Activated gamma-delta T cell treated with Interleukin-2 at 50 U/mL for 16 hours (primary cell): Measurements from ENCODE around the gene TBL3.

Experiments
- DNase-seq: peaks from one replicate; pipeline ENCODE4 v3.0.0-alpha.2; 2020

TBL3 gene

DNA sequence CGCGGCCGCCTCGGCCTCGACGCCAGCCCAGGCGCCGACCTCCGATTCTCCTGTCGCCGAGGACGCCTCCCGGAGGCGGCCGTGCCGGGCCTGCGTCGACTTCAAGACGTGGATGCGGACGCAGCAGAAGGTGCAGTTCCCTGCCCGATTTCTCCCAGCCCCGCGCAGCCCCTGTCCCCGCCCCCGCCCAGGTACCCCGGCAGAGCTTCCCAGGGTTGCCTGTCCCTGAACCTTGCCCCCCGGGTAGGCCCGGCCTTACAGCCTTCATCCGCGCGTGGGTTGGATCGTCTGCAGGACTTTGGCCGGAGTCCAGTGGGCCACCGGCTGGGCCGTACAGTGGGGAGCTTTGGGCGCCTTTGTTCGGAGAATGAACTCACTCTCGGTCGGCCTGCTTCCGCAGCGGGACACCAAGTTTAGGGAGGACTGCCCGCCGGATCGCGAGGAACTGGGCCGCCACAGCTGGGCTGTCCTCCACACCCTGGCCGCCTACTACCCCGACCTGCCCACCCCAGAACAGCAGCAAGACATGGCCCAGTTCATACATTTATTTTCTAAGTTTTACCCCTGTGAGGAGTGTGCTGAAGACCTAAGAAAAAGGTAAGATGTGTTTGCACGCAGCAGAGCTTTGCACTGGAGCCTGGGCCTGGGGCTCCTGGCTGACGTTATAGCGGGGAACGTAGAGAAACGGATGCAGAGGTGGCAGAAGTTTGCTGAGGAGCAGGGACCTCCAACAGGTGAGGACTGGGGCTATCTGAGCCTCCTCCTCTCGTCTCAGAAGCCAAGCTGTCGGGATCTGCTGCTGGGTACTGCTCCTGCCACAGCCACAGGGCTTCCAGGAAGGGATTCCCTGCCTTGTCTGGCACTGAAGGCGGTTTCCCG lies 12.7 kb downstream of the TBL3 start:
- no peak for DNase-seq

DNA sequence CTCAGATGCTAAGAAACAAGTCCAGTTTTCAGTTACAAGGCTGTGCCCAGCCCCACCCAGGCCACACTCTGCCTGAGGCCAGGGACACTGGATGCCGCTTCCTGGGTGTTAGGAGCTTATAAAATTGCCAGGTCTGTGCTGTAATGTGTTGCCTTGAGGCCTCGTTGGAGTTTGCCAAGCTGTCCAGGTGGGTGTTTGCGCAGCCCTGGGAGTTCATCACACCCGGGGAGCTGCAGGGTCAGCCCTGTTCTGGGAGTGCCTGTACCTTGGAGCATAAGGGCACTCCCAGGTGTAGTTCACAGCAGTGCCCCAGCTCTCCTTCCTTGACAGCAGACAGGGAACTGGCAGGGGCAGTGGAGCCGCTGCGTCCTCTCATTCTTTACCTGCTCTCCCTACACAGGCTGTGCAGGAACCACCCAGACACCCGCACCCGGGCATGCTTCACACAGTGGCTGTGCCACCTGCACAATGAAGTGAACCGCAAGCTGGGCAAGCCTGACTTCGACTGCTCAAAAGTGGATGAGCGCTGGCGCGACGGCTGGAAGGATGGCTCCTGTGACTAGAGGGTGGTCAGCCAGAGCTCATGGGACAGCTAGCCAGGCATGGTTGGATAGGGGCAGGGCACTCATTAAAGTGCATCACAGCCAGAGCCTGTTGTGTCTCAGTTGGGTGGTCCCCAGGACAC lies 13.8 kb downstream of the TBL3 start:
- no peak for DNase-seq

DNA sequence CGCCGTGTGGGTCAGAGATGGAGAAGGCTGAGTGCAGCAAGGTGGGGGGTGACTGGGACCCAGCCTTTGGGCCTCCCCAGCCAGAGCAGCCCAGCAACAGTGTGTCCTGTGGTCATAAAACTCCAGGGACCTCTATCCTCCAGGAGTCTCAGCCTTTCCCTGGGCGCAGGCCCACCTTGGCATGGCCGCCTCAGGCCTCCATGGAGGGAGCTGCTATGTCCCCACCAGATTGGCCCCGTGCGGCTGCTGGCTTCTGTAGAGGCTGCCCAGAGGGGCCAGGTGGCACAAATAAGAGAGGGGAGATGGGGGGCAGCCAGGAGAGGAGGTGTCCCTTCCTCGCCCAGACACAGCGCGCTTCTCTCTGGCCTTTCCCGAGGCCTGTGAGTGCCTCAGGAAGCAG lies 15.3 kb downstream of the TBL3 start:
- no peak for DNase-seq

DNA sequence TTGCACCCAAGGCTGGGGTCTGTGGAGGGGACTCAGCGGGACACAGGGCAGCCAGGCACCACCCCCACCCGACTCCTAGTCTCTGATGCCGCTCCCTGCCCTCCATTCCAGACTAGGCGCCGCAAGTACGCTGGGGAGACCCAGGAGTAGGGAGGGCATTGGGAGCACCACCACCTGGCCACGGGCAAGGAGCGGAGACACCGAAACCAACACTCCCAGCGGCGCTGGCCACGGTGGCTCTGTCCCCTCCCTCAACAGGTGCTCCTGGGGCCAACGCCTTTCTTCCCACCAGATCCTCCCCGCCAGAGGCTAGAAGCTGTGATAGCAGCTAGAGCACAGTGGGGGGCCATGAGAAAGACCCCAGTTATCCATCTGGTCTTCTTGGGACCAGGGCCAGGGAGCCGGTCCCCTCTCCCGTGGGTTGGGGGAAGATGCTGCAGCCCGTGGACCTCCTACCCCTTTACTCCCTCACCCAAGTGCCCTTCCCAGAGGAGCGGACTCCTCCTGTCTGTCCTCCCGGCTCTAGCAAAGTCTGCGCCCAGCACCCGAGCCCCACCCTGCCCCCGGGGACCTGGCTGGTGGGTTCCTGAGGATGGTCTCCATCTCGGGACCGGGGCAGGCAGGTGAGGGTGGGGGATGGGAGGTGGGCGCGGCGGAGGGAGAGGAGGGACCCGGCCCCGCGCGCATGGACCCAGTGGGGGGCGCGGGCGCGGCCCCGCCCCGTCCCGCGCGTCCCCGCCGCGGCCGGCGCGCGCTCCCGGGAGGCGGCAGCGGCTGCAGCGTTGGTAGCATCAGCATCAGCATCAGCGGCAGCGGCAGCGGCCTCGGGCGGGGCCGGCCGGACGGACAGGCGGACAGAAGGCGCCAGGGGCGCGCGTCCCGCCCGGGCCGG lies 17.6 kb downstream of the TBL3 start, which contains the start of gene SYNGR3:
Gene SYNGR3, plus strand, starts transcription at position 762 of the 892 bp plus-strand sequence. CDS start 133 bp downstream, outside the sequence.
- no peak for DNase-seq

DNA sequence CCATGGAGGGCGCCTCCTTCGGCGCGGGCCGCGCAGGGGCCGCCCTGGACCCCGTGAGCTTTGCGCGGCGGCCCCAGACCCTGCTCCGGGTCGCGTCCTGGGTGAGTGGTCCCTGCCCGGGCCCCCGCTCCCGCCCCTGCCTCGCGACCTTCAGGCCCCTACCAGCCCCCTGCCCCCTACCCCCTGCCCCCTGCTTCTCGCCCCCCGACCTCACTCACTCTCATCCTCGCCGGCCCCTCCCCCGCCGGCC lies 18.2 kb downstream of the TBL3 start:
- DNase-seq: no peak

- DNase-seq: no peak
Measured at GRCh38 chr16:1990351-1991134, 18.7 kb downstream of the TBL3 start.

- DNase-seq: peak; percentile 44
Measured at GRCh38 chr16:1991135-1991551, 19.3 kb downstream of the TBL3 start.

- no peak for DNase-seq
Measured at GRCh38 chr16:1991588-1991947, 19.7 kb downstream of the TBL3 start.

DNA sequence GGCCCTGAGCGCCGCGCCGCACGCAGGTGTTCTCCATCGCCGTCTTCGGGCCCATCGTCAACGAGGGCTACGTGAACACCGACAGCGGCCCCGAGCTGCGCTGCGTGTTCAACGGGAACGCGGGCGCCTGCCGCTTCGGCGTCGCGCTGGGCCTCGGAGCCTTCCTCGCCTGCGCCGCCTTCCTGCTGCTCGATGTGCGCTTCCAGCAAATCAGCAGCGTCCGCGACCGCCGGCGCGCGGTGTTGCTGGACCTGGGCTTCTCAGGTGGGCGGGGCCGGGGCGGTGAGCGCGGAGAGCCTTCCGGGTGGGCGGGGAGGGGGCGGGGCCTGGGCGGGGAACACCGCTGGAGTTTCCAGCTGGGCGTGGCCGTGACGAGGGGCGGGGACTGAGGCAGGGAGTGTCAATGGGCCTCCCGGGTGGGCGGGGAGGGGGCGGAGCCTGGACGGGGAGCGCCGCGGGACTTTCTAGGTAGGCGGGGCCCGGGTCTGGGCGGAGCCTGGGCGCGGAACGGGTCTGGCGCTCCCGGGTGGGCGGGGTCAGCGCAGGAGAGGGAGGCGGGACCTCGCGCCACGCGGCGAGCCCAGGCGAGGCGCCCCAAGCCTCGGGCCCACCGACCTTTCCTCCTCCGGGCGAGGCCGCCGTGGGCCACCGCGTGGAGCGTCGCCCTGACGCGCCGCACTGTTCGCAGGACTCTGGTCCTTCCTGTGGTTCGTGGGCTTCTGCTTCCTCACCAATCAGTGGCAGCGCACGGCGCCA lies 20.3 kb downstream of the TBL3 start:
- DNase-seq: peak; percentile 97

DNA sequence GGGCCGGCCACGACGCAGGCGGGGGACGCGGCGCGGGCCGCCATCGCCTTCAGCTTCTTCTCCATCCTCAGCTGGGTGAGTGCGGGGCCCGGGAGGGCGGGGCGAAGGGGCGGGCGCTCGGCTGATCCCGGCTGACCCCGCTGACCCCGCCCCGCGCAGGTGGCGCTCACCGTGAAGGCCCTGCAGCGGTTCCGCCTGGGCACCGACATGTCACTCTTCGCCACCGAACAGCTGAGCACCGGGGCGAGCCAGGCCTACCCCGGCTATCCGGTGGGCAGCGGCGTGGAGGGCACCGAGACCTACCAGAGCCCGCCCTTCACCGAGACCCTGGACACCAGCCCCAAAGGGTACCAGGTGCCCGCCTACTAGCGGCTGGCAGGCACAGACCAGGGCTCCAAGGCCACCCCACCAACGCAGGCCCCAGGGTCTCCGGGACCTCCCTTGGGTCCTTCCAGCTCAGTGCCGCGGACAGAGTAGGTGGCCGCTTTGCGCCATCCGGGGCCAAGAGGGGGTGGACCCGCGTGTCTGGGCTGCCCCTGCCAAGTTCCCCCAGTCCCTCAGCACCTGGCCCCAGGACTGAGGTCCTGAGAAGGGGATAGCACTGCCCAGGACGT lies 21.0 kb downstream of the TBL3 start:
- no peak for DNase-seq

DNA sequence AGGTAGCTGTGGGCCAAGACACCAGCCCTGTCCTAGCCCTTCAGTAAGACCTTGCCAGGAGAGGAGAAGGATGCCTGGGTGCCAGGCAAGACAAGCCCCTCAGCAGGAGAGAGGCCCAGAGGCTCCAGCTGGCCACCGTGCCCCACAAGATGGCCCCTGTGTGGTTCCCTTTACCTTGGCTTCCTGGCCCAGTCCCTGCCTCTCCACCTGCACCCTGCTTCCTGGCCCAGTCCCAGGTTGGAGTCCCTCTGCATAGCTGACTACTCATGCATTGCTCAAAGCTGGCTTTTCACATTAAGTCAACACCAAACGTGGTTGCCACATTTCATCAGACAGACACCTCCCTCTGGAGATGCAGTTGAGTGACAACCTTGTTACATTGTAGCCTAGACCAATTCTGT lies 21.9 kb downstream of the TBL3 start:
- no peak for DNase-seq

DNA sequence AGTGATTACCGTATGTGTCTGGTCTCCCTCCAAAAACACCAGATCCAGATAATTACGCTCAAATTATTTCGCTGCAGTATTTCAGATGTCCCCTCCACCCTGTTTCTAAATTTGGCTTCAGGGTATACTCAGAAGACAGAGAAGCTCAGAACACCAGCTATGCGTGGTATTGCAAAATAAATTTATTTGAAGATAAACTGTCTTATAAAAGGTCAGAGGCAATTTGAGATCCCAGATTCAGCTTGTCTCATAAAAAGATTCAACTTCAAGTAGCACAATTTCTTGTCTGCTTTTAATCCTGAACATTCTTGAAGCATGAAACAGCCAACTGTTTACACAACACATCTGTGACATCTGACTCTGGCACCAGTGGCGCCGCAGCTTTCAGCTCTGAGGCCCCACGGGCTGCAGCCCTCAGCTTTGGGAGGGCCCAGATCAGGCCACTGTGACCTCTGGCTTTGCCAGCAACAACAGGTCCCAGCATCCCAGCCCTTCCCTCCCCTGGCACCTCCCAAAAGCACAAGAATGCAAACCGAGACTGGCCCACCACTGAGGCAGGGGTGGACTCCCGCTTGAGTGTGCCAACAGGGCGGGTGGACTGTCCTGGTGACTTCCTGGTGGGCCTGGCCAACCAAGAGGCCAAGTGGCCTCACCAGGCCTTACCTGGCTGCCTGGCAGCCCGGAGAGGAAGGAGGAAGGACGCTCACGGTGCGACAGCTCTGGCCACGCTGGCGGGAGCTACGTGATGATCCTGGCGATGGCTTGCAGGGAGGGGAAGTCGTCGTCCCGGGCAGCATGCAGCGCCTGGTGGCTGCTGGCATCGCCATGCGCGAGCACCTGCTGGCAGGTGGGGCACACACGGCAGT lies 25.9 kb downstream of the TBL3 start:
- no peak for DNase-seq

GRCh38 chr16:1998360-1998835 lies 26.5 kb downstream of the TBL3 start:
- DNase-seq: no peak

GRCh38 chr16:1998852-1999801 lies 27.3 kb downstream of the TBL3 start:
- no peak for DNase-seq

DNA sequence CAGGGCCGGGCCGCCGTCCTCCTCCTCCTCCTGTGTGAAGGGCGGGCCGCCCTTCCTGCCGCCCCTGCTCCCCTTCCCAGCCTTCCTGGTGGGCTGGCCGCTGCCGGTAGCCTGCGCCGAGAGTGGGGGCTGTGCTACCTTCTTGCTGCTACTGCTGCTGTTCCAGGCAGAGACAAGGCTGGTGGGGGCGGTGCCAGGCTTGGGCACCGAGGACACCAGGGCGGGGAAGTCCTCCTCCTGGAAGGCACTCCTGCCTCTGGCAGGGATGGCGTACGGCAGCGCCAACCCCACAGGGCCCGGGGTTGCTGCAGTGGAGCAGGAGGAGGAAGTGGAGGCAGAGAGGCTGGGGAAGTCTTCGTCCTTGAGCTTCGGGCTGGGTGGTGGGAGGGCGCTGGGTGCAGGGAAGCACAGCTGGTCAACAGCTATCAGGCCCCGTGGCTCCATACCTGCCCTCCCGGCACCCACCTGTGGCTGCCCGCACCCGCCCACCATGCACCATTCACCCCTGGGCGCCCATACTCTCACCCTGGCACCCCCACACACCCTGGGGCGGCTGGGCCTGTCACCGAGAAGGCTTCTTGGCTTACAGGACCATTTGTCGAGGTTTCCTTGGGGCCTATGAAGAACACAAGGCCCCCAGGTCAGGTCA lies 28.1 kb downstream of the TBL3 start:
- no peak for DNase-seq

- no peak for DNase-seq
Measured at GRCh38 chr16:2001035-2001434, 29.2 kb downstream of the TBL3 start.

DNA sequence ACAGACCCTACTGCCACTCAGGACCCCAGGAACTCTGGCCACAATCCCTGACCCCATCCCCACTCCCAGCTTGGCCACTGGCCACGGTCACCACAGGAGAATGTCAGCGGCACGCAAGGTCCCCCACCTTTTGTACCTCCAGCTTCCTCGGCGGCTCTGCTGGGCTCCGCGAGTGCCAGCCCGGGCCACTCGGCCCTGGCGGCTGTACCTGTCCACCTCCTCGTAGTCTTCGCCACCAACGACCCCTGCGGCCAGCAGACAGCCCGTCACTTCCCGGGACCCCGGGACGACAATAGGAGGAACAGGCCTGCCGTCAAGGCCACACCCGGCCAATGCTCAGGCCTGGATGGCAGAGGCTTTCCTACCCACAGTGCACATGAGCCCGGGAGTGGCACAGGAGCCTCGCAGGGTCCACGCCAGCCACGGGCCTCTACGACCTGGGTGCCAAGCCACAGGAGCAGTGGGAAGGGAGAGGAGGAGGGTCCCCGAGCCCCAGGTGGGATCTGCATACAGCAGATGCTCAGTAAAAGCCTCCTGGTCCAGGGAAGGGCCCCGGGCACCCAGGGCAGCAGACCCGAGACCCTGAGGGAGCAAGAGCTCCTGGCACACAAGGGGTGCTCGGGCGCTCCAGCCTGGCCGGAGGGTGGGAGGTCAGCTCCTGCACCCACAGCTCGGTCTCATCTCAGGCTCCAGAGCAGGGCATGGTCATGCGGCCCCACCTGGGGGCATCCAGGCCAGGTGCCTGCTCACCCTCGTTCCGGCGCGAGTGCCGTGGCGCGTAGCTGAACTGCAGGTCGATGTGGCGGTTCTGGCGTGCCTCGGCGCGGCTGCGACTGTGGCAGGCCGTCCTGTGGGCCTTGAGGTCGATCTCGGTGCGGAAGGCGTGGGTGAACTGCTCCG lies 29.9 kb downstream of the TBL3 start:
- no peak for DNase-seq
